Naive B cell (primary cell): ENCODE measurements around the gene SC5D. TPM values are rescaled to one million over a fixed set of nuclear protein-coding genes. Genes with fewer than 3 reads are reported as not detected.

Experiments
- polyA plus RNA-seq, 6 donors: library from polyadenylated mRNA; unstranded; fragments of 300-500 nt; fragmentation: Illumina TruSeq; gene quantifications; one replicate each; pipeline ENCODE4 v1.2.3, GENCODE V29; 2021; ENCODE audit warnings: low read depth in 6 of 6

Gene SC5D
- polyA plus RNA-seq, 6 donors from 2014 or later, result 11.1 to 17.6 (median 14.9) TPM

Other genes starting within 250 kb of the SC5D start
- under 1 TPM in 1 of 6 donors, not detected in 5; 0.32 TPM for gene TECTA, start 191.5 kb upstream of the SC5D start, polyA plus RNA-seq
- gene SORL1, start 159.5 kb downstream of the SC5D start, polyA plus RNA-seq, result 100 to 1,000 TPM in 1 of 6 donors, 10 to 100 TPM in 5; 61.7 to 102 (median 83.8) TPM